Astrocyte (in vitro differentiated cells and primary cell): ENCODE data around the gene RAB36.

Experiments used
- EZH2 ChIP-seq: IDR thresholded peaks from 2 replicates; pipeline ENCODE4 v1.6.1; 2012; ENCODE audit warnings: mild to moderate bottlenecking, low read length, inconsistent platforms; ENCODE audit not compliant: insufficient read depth
- TF ChIP-seq, protein P1 (sequence below): IDR thresholded peaks from 2 replicates; pipeline ENCODE4 v1.5.1; 2011; ENCODE audit warnings: low read depth, mild to moderate bottlenecking, inconsistent platforms, low read length, moderate library complexity; ENCODE audit not compliant: insufficient read depth

DNA sequence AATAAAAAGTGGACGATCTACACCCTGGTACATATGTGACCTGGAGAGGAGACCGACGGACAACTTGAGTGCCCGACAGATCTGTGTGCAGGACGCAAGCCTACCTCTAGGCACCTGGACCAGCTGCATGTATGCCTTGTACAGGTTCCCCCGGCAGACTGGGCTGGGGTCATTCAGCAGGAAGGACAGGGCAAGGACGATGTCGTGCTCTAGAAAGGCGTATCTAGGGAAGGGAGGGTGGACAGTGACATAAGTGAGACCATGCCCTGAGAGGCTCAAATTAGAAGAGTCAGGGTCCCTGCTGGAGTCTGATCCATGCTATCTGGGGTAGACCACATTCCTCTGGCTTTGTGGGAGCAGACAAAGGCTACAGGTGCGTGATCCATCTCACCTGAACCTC lies 11.4 kb upstream of the RAB36 start:
- TF ChIP-seq, protein P1, sequence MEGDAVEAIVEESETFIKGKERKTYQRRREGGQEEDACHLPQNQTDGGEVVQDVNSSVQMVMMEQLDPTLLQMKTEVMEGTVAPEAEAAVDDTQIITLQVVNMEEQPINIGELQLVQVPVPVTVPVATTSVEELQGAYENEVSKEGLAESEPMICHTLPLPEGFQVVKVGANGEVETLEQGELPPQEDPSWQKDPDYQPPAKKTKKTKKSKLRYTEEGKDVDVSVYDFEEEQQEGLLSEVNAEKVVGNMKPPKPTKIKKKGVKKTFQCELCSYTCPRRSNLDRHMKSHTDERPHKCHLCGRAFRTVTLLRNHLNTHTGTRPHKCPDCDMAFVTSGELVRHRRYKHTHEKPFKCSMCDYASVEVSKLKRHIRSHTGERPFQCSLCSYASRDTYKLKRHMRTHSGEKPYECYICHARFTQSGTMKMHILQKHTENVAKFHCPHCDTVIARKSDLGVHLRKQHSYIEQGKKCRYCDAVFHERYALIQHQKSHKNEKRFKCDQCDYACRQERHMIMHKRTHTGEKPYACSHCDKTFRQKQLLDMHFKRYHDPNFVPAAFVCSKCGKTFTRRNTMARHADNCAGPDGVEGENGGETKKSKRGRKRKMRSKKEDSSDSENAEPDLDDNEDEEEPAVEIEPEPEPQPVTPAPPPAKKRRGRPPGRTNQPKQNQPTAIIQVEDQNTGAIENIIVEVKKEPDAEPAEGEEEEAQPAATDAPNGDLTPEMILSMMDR: no peak
- no peak for TF ChIP-seq EZH2
